Stimulated activated CD4-positive, alpha-beta T cell treated with anti-CD3 and anti-CD28 coated beads, Interleukin-12 subunit alpha, Interleukin-12 subunit beta, amount 100 ng/mL, for 24 hours (primary cell): ENCODE results near the gene HTR3E.
"Not testable (repeated sequence)": the region's sequence is repeated elsewhere in the genome, so short reads cannot be mapped to it uniquely, and the experiment has no call there.

Experiments
- DNase-seq, 2 experiments: peaks; one replicate each; pipeline ENCODE4 v3.0.0-alpha.2; 2020; ENCODE audit warnings: low read depth in 2 of 2

Gene HTR3E, protein sequence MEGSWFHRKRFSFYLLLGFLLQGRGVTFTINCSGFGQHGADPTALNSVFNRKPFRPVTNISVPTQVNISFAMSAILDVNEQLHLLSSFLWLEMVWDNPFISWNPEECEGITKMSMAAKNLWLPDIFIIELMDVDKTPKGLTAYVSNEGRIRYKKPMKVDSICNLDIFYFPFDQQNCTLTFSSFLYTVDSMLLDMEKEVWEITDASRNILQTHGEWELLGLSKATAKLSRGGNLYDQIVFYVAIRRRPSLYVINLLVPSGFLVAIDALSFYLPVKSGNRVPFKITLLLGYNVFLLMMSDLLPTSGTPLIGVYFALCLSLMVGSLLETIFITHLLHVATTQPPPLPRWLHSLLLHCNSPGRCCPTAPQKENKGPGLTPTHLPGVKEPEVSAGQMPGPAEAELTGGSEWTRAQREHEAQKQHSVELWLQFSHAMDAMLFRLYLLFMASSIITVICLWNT

DNA sequence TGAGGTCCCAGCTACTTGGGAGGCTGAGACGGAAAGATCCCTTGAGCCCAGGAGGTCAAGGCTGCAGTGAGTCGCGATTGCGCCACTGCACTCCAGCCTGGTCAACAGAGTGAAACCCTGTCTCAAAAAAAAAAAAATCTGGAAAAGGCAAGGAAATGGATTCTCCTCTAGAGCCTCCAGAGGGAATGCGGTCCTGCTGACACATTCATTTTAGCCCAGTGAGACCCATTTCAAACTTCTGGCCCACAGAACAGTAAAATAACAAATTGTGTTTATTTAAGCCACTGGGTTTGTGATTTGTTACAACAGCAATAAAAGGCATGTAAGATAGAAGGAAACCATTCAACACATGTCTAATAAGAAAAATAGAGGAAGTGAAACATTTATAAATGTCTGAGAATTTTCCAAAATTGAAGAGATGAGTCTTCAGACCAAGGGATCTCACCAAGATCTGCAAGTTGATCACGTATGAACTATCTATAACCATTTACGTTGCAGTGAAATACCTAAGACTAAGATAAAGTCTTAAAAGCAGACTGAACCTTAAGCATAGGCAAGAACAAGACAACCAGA, at the start of gene HTR3E:
TSS of gene HTR3E (plus strand) at position 254 of the 573 bp plus-strand sequence. CDS start 466 bp downstream, outside the sequence.
- no peak for DNase-seq

DNA sequence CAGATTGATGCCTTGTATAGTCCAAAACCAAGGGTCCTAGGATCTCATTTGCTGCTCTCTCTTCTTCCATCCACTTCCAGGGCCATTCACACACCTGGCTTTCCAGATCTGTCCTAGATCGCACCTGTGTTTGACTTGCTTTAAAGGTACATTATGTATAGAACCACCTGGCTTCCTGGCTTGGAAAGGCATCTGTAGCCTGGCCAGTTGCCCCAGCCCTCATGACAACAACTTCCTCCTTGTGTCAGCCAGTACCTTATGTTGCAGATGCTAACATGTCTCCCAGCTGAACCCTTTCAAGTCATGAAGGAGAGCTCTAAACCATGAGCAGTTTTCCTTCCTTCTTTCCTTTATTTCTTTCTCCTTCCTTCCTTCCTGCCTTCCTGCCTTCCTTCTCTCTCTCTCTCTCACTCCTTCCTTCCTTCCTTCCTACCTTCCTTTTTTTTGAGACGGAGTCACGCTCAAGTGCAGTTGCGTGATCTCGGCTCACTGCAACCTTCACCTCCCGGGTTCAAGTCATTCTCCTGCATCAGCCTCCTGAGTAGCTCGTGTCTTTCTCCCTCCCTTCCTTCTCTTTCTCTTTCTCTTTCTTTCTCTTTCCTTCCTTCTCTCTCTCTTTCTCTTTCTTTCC, 46.5 kb upstream of the HTR3E start:
- DNase-seq = no peak

DNA sequence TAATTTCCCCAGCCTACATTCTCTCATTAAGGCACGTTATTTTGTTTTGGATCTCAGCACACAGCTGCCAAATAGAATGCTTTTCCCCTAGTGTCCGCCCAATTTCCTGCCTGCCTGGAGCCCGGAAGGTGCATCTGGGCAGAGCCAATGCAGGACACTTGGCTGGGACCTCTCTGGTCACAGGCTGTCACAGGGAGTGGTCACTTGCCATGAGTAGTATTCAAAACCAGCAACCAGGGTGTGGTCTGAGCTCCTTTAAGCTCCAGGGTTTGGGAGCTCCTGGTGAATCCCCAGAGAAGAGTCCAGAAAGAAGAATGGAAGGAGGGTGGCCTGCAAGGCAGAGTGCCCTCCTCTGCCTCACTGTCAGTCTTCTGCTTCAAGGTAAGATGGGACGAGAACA, 44.1 kb upstream of the HTR3E start, which contains the start of gene HTR3C:
TSS of gene HTR3C (plus strand) at position 281 of the 400 bp plus-strand sequence. CDS start at position 315, 34 bp downstream.
- no peak for DNase-seq

DNA sequence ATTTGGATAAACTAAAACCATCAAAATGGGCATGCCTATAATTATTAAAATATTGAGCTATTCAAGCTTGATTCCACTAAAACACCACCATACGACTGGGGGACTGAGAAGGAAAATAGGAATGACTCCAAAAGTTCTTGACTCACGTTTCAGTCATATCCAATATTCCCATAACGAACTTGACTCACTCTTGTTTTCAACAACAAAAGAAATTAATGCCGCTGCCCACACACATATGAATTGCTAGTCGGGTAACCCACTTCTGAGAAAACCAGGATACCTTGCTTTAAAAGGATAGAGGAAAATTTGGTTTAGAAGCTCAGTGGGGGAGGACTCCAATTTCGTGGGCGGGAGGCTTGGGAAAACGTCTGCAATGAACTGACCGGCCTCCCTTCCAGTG, 38.8 kb upstream of the HTR3E start:
- DNase-seq = no peak

DNA sequence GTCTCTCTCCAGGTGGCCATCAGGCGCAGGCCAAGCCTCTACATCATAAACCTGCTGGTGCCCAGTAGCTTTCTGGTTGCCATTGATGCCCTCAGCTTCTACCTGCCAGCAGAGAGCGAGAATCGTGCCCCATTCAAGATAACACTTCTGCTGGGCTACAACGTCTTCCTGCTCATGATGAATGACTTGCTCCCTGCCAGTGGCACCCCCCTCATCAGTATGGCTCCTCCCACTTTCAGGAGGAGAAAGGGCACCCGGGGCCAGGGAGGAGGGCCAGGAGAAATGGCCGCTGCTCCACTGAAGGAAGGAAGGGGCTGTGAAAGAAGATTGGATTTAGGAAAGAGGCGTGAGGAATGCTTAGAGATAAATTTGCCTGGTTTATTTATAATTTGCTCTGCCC, 37.4 kb upstream of the HTR3E start:
- no peak for DNase-seq

DNA sequence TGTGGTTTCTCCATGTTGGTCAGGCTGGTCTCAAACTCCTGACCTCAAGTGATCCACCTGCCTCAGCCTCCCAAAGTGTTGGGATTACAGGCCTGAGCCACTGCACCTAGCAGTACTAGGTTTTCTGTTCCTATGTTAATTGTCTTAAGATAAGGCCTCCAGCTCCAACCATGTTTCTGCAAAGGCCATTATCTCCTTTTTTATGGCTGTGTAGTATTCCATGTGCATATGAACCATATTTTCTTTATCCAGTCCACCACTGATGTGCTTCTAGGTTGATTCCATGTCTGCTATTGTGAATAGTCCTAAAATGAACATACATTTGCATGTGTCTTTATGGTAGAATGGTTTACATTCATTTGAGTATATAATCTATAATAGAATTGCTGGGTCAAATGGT, 34.2 kb upstream of the HTR3E start:
- no peak for DNase-seq

DNA sequence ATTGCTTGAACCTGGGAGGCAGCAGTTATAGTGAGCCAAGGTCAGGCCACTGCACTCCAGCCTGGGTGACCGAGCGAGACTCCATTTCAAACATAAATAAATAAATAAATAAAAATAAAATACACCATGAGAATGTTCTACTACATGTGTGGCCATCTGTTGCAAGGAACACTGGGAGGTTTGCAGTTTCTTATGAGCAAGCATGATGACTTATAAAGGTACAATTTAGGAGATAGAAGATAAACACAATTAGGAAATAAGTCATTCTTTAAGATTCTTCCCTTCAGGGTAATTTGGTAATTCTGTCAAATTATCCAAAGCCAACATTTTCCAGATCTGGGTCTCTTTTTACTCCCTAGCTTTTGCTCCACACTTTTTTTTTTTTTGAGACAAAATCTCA, 30.7 kb upstream of the HTR3E start:
- DNase-seq = no peak

DNA sequence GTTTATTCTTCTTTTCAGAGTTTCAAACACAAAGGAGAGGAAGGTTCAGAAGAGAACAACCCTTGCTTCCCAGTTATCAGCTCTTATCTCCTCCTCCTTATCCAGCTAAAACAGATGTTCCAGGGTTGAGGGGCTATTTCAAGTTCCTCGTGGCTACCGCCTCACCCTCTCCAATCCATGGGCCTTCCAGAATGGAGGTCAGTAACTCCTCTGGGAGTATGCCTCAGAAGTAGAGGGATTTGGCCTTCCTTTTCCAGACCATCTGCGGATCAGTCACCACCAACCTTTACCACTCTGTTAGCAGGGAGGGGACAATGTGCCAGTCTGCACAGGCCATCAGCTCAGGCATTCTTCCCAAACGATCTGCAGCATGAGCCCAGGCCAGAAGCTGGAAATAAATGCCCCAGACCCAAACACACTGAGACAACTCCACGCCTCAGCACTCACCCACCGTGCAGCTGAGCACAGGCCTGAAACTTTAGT, 29.2 kb upstream of the HTR3E start:
- DNase-seq = no peak

DNA sequence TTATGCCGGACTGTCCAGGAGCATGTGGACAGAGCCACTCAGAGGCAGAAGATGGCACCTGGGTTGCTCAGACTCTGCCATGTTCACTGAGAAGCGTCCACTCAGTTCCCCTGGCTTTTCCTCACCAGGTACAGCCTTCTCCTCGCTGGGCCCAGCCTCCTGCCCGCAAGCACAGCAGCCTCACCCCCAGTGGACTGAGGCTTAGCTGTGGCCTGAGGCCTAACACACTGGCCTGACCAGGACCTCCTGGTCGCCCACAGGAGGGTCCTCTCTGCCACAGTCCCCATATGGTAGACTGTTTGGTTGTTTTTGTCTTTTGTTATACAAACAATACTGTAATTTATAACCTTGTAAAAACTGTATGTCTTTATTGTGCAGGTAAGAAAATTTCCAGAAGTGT, 28.5 kb upstream of the HTR3E start:
- DNase-seq = no peak

DNA sequence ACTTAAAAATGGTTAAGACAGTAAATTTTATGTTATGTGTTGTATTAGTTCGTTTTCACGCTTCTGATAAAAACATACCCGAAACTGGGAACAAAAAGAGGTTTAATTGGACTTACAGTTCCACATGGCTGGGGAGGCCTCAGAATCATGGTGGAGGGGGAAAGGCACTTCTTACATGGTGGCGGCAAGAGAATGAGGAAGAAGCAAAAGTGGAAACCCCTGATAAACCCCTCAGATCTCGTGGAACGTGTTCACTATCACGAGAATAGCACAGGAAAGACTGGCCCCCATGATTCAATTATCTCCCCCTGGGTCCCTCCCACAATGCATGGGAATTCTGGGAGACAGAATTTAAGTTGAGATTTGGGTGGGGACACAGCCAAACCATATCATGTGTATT, 25.7 kb upstream of the HTR3E start:
- DNase-seq = not testable (repeated sequence)

DNA sequence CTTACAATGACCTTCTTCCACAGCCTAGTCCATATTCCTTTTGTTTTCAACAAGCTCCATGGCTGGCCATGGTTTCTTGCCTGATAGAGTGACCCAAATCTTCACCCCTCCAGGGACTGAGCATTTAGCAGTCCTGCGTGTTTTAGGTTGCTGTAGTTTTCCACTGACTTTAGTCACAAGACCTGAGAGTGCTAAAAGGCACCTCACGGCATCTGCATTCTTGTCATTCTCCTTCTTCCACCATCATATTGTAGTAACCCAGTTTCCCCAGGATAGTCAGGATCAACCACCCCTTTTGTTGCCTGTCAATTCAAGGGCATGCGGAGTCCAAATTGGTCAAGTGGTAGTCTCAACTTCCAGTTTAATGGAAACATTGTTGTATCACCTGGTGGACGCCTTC, 23.2 kb upstream of the HTR3E start:
- DNase-seq = no peak

DNA sequence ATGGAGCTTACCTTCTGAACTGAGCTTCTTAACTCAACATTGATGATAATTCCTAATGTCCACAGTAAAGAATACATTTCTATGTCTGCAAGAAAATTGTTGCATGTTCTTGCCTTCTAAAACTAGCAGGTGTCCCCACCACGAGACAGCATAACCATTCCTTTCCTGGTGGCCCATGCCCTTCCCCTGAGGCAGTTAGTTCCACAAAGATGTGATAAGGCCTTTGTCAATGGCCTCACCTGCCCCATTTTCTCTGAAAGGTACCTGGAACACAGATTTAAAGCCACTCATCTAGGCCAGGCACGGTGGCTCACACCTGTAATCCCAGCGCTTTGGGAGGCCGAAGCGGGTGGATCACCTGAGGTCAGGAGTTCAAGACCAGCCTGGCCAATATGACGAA, 21.0 kb upstream of the HTR3E start:
- DNase-seq = no peak

DNA sequence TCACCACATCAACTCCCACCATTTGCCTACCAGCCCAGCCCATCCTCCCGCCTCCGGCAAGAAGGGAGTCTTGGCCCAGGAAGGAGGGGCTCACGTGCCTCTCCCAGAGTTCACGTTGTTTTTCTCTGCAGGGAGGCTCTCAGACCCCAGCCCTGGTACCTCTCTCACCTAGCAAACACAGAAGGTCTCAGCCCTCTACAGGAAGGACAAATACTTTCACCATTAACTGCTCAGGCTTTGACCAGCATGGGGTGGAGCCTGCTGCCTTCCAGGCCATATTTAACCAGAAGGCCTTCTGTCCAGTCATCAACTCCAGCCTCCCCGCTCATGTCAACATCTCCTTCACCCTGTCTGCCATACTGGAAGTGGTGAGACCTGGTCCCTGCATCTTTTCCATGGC, 19.0 kb upstream of the HTR3E start:
- DNase-seq = no peak

DNA sequence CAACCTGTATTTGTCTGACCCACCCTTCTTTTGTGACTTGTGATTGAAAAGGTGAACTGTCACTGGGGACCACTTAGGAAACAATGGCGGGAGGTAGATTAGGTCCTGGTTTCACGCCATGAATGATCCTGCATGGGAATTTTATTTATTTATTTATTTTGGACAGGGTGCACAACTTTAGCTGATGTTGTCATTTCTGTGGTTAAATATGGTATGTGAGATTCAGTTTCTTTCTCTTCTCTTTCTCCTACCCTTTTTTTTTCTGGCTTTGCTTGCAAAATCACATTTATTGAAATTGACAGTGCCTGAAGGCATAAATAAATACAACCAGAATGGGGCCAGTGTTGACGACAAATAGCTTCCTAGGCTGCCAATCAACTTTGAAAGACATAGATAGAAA, 18.0 kb upstream of the HTR3E start:
- DNase-seq = no peak

DNA sequence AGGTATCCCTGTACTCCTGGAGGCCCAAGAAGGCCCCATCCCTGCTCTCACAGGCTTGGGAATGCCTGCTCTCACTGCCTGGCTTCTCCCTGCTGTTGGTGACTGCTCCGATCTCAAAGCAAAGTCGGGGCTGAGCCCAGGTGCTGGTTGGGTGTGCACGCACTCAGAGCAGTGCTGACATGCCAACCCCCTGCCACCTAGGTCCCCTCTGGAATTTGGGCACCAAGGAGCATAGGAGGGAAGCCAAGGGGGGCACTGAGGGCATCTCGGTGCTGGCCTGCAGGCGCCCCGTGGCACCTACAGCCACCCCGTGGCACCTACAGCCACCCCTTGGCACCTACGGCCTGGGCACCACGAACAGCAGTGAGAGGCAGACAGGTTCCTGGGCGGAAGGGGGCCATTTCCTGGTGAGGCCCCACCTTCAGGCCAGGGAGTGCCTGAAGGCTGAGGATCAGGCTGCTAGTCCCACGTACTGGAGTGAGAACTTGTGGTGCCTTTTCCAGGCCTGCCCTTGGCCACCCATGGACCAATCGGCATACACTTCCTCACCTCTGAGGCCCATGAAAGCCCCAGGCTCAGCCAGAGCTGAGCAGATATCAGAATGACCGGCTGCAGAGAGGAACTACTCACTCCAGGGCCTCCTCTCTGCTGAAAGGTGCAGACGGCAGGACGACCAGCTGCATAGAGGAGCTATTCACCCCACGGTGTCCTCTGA, 15.6 kb upstream of the HTR3E start:
- DNase-seq = no peak

DNA sequence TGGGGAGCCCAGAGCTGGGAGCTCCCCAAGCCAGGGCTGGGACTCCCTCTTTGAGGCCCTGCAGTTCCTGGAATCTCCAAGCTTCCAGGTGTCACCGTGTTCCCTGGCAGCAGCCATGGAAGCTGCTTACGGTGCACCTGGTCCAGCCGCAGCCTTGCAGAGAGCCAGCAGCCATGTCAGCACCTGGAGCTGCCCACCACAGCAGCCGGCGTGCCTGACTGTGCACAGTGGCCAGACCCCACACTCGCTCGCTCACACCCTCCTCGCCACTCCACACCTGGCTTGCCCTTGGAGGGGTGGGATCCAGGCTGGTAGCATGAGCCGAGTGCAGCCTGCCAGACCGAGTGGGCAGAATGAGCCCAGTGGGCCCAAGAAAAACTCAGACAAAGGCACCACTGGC, 14.8 kb upstream of the HTR3E start:
- DNase-seq = no peak

DNA sequence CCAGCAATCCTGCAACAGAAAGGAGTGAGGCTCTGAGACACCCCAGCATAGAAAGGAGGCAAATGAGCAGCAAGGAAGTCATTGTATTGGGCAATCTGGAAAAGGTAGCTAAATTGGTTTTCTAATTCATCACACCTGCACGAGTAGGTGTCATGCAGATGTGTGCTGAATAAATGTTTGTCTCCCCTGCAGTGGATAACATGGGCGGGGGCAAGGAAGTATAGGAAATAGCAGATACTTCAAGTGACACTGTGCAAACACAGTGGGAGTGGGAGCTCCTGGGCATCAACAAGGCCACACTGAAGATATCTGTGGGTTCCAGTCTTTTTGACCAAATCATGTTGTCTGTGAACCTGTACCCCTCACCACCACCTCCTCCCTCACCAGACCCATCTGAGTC, 14.4 kb upstream of the HTR3E start:
- DNase-seq = no peak

DNA sequence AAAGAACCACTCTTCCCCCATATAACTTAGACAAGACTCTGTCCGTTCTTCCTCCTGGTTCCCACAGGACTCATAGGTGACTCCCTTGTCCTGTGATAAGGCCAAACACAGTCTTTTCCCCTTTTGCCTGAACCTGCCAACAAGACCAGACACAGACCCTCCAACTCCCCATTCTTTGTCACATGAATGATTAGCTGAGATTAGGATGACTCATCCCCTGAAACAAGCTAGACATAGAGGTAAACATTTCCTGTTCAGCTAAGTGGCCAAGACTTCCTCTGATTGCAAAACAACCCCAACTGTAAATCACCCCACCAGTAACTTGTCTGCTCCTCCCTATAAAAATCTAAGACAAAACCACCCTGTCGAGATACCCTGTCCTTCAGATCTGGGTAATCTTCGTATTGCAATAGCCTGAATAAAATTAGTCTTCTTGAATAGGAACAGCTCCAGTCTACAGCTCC, 11.4 kb upstream of the HTR3E start:
- no peak for DNase-seq

DNA sequence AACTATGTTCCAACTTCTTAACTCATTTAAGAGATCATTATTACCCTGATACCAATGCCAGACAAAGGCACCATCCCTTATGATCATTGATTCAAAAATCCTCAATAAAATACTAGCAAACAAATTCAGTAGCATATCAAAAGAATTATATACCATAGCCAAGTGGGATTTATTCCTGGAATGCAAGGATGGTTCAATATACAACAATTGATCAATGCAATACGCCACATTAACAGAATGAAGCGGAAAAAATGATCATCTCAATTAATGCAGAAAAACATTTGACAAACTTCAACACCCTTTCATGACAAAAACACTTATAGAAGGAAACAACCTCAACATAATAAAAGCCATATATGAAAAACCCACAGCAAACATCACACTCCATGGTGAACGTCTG, 4.7 kb upstream of the HTR3E start:
- no peak for DNase-seq

DNA sequence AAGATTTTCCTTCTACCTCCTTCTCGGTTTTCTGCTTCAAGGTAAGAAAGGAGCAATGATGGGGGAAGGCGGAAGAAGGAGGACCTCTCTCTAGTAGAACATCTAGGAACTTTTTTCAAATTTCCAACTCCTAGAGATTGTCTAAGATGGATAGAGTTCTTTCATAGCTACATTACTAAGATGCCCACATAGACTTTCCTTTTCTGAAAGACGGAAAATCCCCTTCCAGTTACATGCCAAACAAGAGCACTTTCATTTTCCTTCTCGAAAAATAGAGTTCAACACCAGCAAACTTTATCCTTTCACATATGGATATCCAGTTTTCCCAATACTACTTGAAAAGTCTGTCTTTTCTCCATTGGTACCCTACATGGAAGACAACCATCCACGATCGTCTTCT, 692 bp downstream of the HTR3E start:
- no peak for DNase-seq

DNA sequence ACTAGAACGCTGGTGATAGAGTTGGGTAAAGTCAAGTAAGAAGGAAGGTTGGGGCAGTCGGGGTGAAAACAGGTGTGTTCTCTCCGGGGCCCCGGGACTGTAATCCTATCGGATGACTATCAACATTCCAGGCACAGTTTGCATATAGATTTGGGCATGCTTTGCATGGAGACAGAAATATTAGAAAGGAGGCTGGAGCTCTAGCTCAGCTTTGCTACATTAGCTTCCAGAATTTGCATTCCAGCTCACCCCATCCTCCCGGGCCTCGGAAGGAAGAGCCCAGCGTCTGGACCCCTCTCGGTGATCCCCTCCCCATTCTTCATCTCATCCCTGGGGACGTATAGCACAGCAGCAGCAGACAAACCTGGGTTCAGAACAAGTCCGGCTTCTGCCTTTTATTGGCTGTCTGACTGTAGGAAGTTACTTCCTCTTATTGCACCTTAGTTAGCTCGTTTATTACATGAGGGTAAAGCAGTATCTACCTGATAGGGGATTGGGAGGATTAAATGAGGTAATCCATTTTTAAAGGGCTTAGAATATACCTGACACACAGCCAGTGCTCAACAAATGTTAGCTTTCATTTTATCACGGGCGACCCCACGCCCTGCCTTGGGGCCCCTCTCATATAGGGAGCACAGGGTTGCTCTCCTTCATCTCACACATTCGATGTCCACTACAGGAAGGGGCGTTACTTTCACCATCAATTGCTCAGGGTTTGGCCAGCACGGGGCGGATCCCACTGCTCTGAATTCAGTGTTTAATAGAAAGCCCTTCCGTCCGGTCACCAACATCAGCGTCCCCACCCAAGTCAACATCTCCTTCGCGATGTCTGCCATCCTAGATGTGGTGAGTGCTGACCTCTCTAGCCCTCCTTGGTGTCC, 3.2 kb downstream of the HTR3E start:
- no peak for DNase-seq
